Measurements from ENCODE around the gene NAT9.
A peak's percentile ranks its signal among the peaks of the same experiment; 100 is the strongest.

NAT9 gene

DNA sequence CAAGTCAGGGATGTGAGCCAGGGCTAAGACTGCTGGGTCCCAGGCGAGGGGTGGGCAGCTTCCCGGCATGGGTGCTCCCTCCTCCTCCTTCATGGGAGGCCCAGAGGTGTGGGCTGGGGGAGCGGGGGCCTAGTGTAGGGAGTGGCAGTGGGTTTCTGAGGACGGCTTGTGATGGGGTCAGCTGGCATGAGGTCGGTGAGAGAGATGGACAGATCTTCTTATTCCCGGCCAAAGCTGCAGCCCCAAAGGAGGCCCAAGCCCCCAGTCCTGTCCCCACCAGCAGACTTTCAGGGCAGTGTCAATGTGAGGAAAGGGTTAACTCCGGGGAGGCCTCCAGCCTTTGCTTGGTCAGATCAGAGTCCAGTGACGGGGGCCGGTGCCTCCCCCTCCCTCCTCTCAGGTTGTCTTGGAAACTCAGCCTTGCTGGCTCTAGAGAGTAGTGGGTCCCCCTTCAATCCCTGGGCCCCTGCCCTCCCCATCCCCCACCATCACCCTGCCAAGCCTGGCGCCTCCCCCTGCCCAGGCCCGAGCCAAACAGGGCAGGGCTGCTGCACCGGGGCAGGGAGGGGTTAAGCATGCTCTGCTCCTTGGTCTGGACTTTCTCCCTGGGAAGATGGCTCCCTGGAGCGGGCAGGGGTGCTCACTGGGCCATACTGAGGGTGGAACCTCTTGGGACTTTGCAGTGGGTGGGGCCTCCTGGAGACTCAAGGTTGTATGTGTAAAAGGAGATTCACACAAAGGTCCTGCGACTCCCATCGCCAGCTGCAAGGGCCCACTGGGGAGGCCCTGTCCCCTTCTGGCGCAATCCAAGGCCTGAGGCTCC is 12.4 kb downstream of the NAT9 start:
- H3K4me3 ChIP-seq (ENCODE audit: low read depth, low read length): no peak overlapping the region
- TF ChIP-seq, protein P1, sequence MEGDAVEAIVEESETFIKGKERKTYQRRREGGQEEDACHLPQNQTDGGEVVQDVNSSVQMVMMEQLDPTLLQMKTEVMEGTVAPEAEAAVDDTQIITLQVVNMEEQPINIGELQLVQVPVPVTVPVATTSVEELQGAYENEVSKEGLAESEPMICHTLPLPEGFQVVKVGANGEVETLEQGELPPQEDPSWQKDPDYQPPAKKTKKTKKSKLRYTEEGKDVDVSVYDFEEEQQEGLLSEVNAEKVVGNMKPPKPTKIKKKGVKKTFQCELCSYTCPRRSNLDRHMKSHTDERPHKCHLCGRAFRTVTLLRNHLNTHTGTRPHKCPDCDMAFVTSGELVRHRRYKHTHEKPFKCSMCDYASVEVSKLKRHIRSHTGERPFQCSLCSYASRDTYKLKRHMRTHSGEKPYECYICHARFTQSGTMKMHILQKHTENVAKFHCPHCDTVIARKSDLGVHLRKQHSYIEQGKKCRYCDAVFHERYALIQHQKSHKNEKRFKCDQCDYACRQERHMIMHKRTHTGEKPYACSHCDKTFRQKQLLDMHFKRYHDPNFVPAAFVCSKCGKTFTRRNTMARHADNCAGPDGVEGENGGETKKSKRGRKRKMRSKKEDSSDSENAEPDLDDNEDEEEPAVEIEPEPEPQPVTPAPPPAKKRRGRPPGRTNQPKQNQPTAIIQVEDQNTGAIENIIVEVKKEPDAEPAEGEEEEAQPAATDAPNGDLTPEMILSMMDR (IDR thresholded peaks at IDR 0.05; ENCODE audit: control insufficient read depth, extremely low read depth, insufficient read depth): no peak
- DNase-seq (ENCODE audit: low read depth): no peak

DNA sequence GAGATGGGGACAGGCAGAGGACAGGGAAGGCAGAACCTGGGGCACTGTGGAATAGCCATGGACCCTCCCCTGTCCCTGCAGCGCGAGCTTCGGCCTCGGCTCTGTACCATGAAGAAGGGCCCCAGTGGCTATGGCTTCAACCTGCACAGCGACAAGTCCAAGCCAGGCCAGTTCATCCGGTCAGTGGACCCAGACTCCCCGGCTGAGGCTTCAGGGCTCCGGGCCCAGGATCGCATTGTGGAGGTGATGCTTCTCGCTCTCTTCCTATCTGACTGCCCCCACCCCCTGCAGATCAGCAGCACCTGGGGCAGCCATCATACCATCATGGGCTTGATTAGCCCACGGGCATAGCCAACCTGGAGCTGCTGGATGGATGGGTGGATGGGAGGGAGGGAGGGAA is 14.2 kb downstream of the NAT9 start:
- DNase-seq (ENCODE audit: low read depth): no peak
- TF ChIP-seq, protein P1 (IDR thresholded peaks at IDR 0.05; ENCODE audit: control insufficient read depth, extremely low read depth, insufficient read depth): no peak
- H3K4me3 ChIP-seq (ENCODE audit: low read depth, low read length): no peak overlapping the region

DNA sequence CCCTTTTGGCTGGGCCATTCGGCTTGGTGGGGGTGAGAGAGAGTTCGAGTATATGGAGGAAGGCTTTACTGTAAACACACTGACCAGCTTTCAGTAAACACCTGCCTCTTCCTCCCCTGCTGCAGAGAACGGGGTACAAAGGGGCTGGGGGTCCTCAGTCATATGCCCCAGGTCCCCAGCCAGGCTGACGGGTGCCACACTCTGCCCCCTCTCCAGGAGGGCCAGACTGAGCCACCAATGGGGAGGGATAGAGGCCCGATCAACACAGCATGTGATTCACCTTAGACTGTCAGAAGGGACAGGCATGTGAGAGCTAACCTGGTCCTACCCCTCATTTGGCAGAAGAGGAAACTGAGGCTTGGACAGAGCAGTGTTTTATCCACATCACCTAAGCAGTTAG is 14.7 kb downstream of the NAT9 start:
- TF ChIP-seq, protein P1 (IDR thresholded peaks at IDR 0.05; ENCODE audit: control insufficient read depth, extremely low read depth, insufficient read depth): no peak
- no peak overlapping the region for H3K4me3 ChIP-seq (ENCODE audit: low read depth, low read length)
- DNase-seq (ENCODE audit: low read depth): no peak

DNA sequence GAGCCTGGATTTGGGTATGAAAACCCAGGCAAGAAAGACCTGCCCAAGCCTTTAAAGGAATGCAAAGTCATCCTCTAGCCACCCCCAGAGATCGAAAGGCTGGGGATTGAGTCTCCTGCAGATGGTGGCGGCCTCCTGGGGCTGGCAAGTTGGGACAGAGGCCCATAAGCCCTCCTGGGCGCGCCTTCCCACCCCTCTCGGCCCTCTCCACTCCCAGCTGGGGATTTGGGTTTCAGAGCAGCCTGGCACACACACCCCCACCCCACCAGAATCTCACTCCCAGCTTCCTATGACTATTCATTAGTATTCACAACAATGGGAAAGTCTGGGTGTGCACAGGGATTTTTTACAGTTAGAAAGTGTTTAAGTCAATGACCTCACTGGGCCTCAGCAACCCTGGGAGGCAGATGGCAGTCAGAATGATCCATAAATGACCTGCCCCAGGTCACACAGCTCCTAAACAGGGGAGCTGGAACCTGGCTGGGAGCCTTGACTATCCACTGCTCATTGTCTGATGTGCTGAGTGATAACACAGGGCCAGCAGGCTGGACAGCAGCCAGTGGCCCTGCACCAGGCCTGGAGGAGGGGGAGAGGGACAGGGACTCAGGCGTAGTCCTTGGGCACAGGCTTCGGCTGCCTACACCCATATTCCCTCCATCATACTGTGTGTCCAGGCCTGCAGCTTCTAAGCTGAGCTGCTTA is 15.6 kb downstream of the NAT9 start:
- TF ChIP-seq, protein P1 (IDR thresholded peaks at IDR 0.05; ENCODE audit: control insufficient read depth, extremely low read depth, insufficient read depth): no peak
- peak overlapping the region; percentile 38 for H3K4me3 ChIP-seq (ENCODE audit: low read depth, low read length)
- peak; percentile 95 for DNase-seq (ENCODE audit: low read depth)

DNA sequence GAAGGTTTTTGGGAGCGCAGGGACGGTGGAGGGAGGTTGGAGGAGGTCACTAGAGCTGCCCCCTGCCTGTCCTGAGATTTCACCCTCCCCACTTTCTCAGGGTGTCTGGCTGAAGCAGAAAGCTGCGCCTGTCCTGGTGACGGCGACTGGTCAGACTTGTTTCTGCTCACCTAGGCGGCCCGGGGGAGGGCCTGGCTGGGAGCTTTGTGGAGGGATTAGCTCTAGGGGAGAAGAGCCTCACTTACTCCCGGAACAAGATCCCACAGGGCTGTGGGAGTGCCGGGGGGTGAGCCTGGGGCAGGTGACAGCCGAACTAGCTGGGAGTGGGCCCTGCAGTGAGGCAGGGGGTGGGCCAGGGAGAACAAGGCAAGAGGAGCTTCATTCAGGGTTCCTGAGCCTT is 16.2 kb downstream of the NAT9 start:
- DNase-seq (ENCODE audit: low read depth): peak; percentile 85
- TF ChIP-seq, protein P1 (IDR thresholded peaks at IDR 0.05; ENCODE audit: control insufficient read depth, extremely low read depth, insufficient read depth): no peak
- peak overlapping the region; percentile 38 for H3K4me3 ChIP-seq (ENCODE audit: low read depth, low read length)

DNA sequence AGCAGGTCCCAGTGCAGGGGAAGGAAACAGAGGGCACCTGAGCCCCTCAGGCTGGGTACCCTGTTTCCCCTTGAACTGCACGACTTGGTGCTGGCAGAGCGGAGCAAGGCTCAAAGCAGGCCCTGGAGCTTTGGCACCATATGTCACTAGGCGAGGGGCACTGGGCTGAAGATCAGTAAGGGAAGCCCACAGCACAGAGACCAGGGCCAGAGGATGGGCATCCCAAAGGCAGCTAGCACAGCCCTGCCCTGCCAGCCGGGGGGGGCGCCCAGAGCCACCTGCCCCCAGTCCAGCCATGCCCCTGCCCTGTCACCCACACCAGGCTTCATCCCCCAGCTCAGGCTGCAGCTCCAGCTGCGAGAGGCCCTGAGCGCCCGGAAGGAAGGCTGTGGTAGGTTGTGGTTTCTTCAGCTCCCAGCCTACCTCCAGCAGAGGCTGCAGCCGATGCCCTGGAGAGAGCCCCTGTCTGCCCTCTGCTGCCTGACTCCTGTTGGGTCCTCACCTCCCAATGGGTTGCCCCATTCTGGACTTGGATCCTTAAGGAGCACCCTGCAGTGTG is 16.8 kb downstream of the NAT9 start:
- peak overlapping the region; percentile 38 for H3K4me3 ChIP-seq (ENCODE audit: low read depth, low read length)
- DNase-seq (ENCODE audit: low read depth): no peak
- TF ChIP-seq, protein P1 (IDR thresholded peaks at IDR 0.05; ENCODE audit: control insufficient read depth, extremely low read depth, insufficient read depth): no peak

Data from LNCaP clone FGC (cell line).